Kidney (tissue), 14 donors: ENCODE measurements around the gene CDH13. TPM values are rescaled to one million over a fixed set of nuclear protein-coding genes. Genes with fewer than 3 reads are reported as not detected.

Source experiments
- DNase-seq, 5 donors: peaks; one replicate each; pipeline ENCODE4 v3.0.0-alpha.2; 2013 to 2020
- FAIRE-seq: peaks from 2 replicates; lab custom pipeline; 2012; peaks lifted over from hg19 to GRCh38; lab: Jason Lieb, UNC
- H3K27ac ChIP-seq, 2 donors: one replicate each; pipeline ENCODE4 v1.7.0; 2013; ENCODE audit warnings: low read depth in 2 of 2, low read length in 2 of 2, inconsistent platforms in 1 of 2
- H3K27me3 ChIP-seq: one replicate; pipeline ENCODE4 v1.7.1; 2013; ENCODE audit warnings: low read length, inconsistent platforms; ENCODE audit not compliant: control insufficient read depth, insufficient read depth
- H3K36me3 ChIP-seq, 3 donors: one replicate each; pipeline versions ENCODE4 v1.7.0 to v1.7.1; 2013; ENCODE audit warnings: low read length in 3 of 3, control low read depth in 1 of 3, inconsistent platforms in 1 of 3; ENCODE audit not compliant: insufficient read depth in 3 of 3, control insufficient read depth in 2 of 3
- H3K4me1 ChIP-seq, 3 donors: one replicate each; pipeline versions ENCODE4 v1.7.0 to v1.7.1; 2013; ENCODE audit warnings: low read length in 3 of 3, inconsistent platforms in 1 of 3, low read depth in 1 of 3; ENCODE audit not compliant: control insufficient read depth in 2 of 3, insufficient read depth in 2 of 3
- H3K4me3 ChIP-seq, 3 donors: one replicate each; pipeline versions ENCODE4 v1.7.0 to v1.8.1; 2013; ENCODE audit warnings: low read length in 3 of 3, control low read depth in 1 of 3, inconsistent platforms in 1 of 3
- H3K9ac ChIP-seq, 3 donors: one replicate each; pipeline versions ENCODE4 v1.7.0 to v1.7.1; 2013; ENCODE audit warnings: low read length in 3 of 3, control low read depth in 1 of 3, inconsistent platforms in 1 of 3
- H3K9me3 ChIP-seq, 3 donors: one replicate each; pipeline versions ENCODE4 v1.7.0 to v1.7.1; 2013; ENCODE audit warnings: low read length in 3 of 3, control low read depth in 1 of 3, inconsistent platforms in 1 of 3; ENCODE audit not compliant: control insufficient read depth in 2 of 3, insufficient read depth in 1 of 3
- intact Hi-C: fragments of 100-400 bp; cut with DNase I; formaldehyde crosslinking; loops from one replicate; pipeline ENCODE4 v1.11.1; 2022
- polyA plus RNA-seq: library from polyadenylated mRNA; stranded (reverse); fragments of 350-450 nt; fragmentation: Illumina TruSeq; extraction: RNeasy Lipid Tissue Mini Kit (QIAGEN cat#74804); gene quantifications from one replicate; pipeline ENCODE4 v1.2.3, GENCODE V29; 2014; ENCODE audit warnings: low read depth, low replicate concordance; ENCODE audit not compliant: insufficient read depth
- total RNA-seq: library from RNA; stranded (reverse); fragmentation: NEBNext Ultra II Directional; extraction: Animal tissue kit (Norgen Biotek cat#: 25700); gene quantifications from one replicate; pipeline ENCODE4 v1.2.1, GENCODE V29; 2021
- TF ChIP-seq, protein P1 (sequence below): IDR thresholded peaks from 3 replicates; pipeline ENCODE4 v1.5.1; 2012; ENCODE audit warnings: mild to moderate bottlenecking, moderate library complexity, borderline replicate concordance; ENCODE audit not compliant: insufficient read depth; ENCODE audit errors: extremely low read depth
- donor health status: control.
- donor health status: control.
- donor health status: control.
- donor health status: control.
- donor health status: control.
- donor health status: DM: yes; HTN: yes; CAD: no.
- donor health status: Normal renal cell carcinoma (clear cell type).

The CDH13 gene
- total and polyA plus RNA-seq, 2 donors from 2014 or later: 4.8 to 13.8 TPM

DNA sequence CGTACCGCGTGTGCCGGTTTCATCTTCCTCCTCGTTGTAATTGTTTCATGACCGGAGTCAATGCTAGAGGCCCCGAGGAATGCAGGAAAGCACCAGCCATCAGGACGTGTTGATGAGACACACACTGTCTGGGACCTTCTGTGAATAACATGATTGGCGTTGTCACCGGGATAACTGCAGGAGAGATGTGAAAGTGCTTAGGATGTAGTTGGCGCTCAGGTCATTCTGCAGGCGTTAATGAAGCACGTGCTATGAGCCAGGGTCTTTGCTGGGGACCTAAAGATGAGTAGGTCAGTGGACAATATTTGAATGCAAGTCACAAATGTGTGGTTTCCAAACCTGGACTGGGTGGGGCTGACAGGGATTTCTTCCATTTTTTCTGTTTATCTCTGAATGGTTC is 999.4 kb downstream of the CDH13 start:
- intact Hi-C loops: no loop called here
- no peak overlapping the region for H3K4me3 ChIP-seq
- no peaks in the 10 kb centered on the region for H3K9me3 ChIP-seq
- TF ChIP-seq, protein P1, sequence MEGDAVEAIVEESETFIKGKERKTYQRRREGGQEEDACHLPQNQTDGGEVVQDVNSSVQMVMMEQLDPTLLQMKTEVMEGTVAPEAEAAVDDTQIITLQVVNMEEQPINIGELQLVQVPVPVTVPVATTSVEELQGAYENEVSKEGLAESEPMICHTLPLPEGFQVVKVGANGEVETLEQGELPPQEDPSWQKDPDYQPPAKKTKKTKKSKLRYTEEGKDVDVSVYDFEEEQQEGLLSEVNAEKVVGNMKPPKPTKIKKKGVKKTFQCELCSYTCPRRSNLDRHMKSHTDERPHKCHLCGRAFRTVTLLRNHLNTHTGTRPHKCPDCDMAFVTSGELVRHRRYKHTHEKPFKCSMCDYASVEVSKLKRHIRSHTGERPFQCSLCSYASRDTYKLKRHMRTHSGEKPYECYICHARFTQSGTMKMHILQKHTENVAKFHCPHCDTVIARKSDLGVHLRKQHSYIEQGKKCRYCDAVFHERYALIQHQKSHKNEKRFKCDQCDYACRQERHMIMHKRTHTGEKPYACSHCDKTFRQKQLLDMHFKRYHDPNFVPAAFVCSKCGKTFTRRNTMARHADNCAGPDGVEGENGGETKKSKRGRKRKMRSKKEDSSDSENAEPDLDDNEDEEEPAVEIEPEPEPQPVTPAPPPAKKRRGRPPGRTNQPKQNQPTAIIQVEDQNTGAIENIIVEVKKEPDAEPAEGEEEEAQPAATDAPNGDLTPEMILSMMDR: no peak
- no peak for FAIRE-seq
- no peaks in the 10 kb centered on the region for H3K36me3 ChIP-seq
- no peaks in the 10 kb centered on the region for H3K4me1 ChIP-seq
- H3K27ac ChIP-seq: no peak overlapping the region
- H3K27me3 ChIP-seq: no peaks in the 10 kb centered on the region
- no peak for DNase-seq
- H3K9ac ChIP-seq: no peak overlapping the region

DNA sequence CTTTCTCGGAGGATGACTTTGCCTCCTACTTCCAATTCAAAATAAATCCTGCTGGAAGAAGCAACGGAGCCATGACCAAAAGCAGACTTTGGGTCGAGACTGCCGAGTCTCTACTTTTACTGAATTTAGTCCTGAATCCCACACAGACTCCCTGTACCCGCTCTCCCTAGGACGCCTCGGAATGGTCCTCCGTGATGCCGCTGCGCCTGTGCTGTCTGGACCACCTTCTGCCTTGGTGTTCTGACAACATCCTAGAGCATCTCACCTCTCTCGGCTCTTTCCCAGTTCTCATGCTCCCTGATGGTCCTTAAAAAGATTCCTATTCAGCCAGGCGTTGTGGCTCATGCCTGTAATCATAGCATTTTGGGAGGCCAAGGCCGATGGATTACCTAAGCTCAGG is 999.9 kb downstream of the CDH13 start:
- no peak for FAIRE-seq

DNA sequence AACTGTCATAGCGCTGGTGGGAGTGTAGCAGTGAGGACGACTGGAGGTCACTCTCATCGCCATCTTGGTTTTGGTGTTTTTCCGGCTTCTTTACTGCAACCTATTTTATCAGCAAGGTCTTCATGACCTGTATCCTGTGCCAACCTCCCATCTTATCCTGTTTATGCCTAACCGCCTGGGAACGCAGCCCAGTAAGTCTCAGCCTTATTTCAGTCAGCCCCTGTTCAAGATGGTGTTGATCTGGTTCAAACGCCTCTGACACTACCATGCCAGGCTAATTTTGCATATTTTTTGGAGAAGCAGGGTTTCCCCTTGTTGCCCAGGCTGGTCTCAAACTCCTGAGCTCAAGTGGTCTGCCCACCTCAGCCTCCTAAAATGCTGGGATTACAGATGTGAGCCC is 1001.2 kb downstream of the CDH13 start:
- Histone ChIP-seq H3K9me3 (no peaks in the 10 kb centered on the region), H3K4me1 (no peaks in the 10 kb centered on the region), H3K9ac (no peak overlapping the region), H3K36me3 (no peaks in the 10 kb centered on the region), H3K27me3 (no peaks in the 10 kb centered on the region), H3K27ac (no peak overlapping the region), H3K4me3 (no peak overlapping the region)
- DNase-seq: no peak
- intact Hi-C loops: no loop called here
- no peak for FAIRE-seq
- TF ChIP-seq, protein P1: no peak

More for the DNA sequence above, 999.9 kb downstream of the CDH13 start:
- no peaks in the 10 kb centered on the region for H3K4me1 ChIP-seq
- intact Hi-C loops: no loop called here
- H3K36me3 ChIP-seq: no peaks in the 10 kb centered on the region
- no peak overlapping the region for H3K27ac ChIP-seq
- DNase-seq: no peak
- TF ChIP-seq, protein P1: no peak
- H3K27me3 ChIP-seq: no peaks in the 10 kb centered on the region
- H3K4me3 ChIP-seq: no peak overlapping the region
- no peak overlapping the region for H3K9ac ChIP-seq
- no peaks in the 10 kb centered on the region for H3K9me3 ChIP-seq

DNA sequence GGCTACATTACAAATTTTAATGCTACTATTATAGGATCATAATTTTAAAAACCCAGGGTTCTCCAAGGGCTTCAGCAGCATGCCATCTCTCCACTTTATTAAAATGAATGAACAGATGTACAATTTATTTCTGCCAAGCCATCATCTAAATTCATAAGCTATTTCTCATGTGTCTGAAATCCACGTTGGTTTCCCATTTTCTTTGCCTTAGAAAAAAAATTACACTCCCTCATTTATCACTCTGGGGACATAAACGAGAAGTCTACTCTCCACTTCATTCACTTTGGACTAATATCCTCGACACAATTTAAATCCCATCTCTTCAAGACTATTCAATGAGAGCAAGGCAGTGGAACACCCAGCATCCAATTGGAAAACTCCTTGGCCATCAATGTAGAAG is 1002.7 kb downstream of the CDH13 start:
- H3K4me1 ChIP-seq: no peaks in the 10 kb centered on the region
- H3K27ac ChIP-seq: no peak overlapping the region
- no peaks in the 10 kb centered on the region for H3K9me3 ChIP-seq
- H3K36me3 ChIP-seq: no peaks in the 10 kb centered on the region
- intact Hi-C loops: no loop called here
- no peaks in the 10 kb centered on the region for H3K27me3 ChIP-seq
- H3K9ac ChIP-seq: no peak overlapping the region
- no peak for FAIRE-seq
- TF ChIP-seq, protein P1: no peak
- DNase-seq: no peak
- no peak overlapping the region for H3K4me3 ChIP-seq
